ENCODE data around the gene TTBK2.

GRCh38 chr15:42731461-42731860, 189.1 kb downstream of the TTBK2 start:
- TF ChIP-seq CTCF (IDR thresholded peaks at IDR 0.05) (no peak), POLR2A (IDR thresholded peaks at IDR 0.05) (no peak)
